Measurements from ENCODE around the gene CUBN.

CUBN gene

DNA sequence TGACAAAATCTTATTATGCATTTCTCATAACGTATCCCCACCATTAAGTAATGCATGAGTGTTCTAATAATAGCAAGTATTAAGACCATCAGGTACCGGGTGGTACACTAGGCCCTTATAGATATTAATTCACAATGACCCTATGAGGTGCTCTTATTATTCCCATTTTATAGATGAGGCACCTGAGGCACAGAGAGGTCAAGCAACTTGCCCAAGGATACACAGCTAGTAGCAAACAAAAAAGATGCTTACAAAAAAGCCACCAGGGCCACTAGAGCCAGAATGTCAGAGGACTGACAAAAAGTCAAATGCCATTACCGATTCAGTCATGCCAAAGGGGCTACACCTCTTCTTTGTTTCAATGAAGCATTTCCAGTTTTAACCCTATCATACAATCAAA, 318.3 kb downstream of the CUBN start:
- H3K27ac Mint-ChIP-seq: no peak overlapping the region
- H3K4me1 Mint-ChIP-seq: peaks cover 15% of the 10 kb centered on the region
- H3K4me3 Mint-ChIP-seq: no peak overlapping the region
- peaks cover 16% of the 10 kb centered on the region for H3K36me3 Mint-ChIP-seq
- DNase-seq (ENCODE audit: low spot score in 2 of 2): no peak
- no peaks in the 10 kb centered on the region for H3K9me3 Mint-ChIP-seq
- no peaks in the 10 kb centered on the region for H3K27me3 Mint-ChIP-seq
- ATAC-seq (ENCODE audit: low read depth): no peak

DNA sequence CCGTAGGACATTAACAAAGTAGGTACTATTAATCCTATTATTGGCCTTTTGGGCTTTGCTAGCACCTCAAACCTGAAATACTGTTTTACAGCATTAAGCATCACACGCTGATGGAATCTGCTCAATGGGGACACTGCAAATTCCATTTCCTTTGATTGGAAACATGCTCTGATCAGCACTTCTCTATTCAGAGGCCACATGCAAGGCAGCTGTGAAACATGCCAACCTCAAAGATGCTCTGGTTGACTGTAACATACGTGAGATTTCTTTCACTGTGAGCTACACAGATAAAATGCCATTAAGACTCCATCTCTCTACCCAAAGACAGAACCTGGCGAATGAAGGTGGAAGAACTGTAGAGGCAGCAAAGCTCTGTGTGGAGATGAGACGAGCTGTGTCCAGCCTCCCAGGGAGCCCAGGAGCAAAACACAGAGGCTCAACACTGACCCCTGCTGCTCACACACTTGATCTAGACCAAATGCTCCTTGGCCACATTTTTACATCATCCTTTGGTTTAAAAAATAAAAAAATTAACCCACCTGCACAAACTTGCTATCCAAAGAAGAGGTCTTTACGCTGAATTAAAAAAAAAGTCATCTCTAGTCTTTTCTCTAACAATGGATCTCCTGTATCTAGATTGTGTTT, 320.4 kb downstream of the CUBN start:
- no peak overlapping the region for H3K4me3 Mint-ChIP-seq
- ATAC-seq (ENCODE audit: low read depth) (peak; percentile 49), DNase-seq (ENCODE audit: low spot score in 2 of 2) (no peak)
- peaks cover 5% of the 10 kb centered on the region for H3K4me1 Mint-ChIP-seq
- H3K36me3 Mint-ChIP-seq: peaks cover 17% of the 10 kb centered on the region
- H3K9me3 Mint-ChIP-seq: no peaks in the 10 kb centered on the region
- H3K27ac Mint-ChIP-seq: no peak overlapping the region
- no peaks in the 10 kb centered on the region for H3K27me3 Mint-ChIP-seq

GRCh38 chr10:16804123-16804522, 325.5 kb downstream of the CUBN start:
- Mint-ChIP-seq H3K4me1 (peaks cover 24% of the 10 kb centered on the region), H3K9me3 (no peaks in the 10 kb centered on the region), H3K36me3 (peaks cover 15% of the 10 kb centered on the region), H3K27me3 (no peaks in the 10 kb centered on the region), H3K27ac (no peak overlapping the region), H3K4me3 (no peak overlapping the region)
- no peak for DNase-seq (ENCODE audit: low spot score in 2 of 2)
- ATAC-seq (ENCODE audit: low read depth): no peak

DNA sequence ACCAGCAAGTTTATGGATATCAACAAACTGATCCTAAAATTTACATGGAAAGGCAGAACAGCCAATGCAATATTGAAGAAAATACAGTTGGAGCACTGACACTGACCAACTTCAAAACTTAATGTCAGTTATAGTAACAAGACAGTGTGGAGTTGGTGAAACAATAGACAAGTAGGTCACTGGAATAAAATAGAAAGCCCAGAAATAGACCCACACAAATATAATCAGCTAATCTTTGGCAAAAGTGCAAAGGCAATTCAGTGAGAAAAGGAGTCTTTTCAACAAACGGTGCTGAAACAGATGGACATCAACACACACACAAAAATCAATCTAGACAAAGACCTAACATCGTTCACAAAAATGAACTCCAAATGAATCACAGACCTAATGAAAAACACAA, 326.1 kb downstream of the CUBN start:
- DNase-seq (ENCODE audit: low spot score in 2 of 2) (no peak), ATAC-seq (ENCODE audit: low read depth) (no peak)
- peaks cover 25% of the 10 kb centered on the region for H3K4me1 Mint-ChIP-seq
- H3K9me3 Mint-ChIP-seq: no peaks in the 10 kb centered on the region
- no peak overlapping the region for H3K4me3 Mint-ChIP-seq
- no peak overlapping the region for H3K27ac Mint-ChIP-seq
- H3K27me3 Mint-ChIP-seq: no peaks in the 10 kb centered on the region
- H3K36me3 Mint-ChIP-seq: peaks cover 21% of the 10 kb centered on the region

DNA sequence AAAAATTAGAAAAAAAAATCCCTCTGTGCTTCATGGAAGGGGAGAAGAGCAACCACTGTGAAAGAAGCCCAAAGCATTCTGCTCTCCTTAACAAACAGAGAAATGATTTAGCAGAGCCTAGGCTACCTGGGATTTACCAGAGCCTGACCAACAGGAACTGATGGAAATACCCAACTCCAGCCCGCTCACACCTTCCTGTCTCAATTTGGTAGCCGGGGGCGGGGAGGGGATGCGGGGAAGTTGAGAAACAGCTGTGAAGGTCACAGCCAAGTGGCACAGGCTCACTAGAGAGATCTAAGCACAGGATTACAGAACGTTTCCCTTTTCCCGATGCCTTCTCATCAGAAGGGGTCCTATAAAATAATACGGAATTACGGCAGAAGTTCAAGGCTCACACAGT, 330.0 kb downstream of the CUBN start:
- DNase-seq (ENCODE audit: low spot score in 2 of 2) (no peak), ATAC-seq (ENCODE audit: low read depth) (peak; percentile 65)
- Mint-ChIP-seq H3K4me3 (no peak overlapping the region), H3K27me3 (no peaks in the 10 kb centered on the region), H3K9me3 (no peaks in the 10 kb centered on the region), H3K27ac (peak overlapping the region; percentile 55), H3K36me3 (peaks cover 26% of the 10 kb centered on the region), H3K4me1 (peaks cover 31% of the 10 kb centered on the region)

DNA sequence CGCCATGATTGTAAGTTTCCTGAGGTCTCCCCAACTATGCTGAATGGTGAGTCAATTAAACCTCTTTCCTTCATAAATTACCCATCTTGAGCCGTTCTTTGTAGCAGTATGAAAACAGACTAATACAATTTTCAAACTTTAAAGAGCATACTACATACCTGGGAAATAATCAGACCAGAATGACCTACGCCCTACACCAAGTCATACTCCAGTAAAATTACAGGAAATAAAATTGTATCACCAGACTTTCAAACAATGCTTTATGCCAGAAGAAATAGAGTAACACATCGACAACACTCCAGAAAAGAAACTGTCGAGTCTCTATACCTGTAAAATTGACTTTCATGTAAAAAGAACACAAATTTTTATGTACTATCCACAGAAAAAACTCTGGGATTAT, 331.0 kb downstream of the CUBN start:
- H3K36me3 Mint-ChIP-seq: peaks cover 29% of the 10 kb centered on the region
- H3K27ac Mint-ChIP-seq: no peak overlapping the region
- no peaks in the 10 kb centered on the region for H3K9me3 Mint-ChIP-seq

DNA sequence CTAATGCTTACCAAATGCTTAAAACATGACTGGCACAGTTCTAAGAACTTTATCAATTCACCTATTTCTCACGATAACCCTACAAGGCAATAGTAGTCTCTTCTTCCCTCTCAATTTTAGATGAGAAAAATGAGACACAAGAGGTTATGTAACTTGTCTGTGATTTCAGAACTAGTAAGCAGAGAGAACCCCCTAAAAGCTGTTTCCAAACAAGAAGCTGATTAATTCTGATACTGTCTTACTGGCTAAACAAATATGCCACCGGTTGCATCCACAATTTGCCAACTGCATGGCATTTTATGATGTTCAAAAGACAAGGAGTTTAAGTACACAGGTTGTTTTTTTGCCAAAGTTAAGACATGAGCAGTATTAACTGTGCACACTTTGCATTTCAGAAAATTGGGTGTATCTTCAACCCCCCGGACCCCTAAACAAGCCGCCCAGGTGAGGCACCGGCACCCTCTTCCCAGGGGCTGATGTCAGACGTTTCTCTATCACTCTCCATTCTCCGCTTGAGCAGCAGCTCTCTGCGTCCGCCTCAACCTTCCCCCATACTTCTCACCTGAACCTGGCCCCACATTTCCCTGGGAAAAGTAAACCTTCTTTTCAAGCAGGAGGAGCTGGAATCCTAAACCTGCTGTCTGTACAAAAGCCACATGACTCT, 334.1 kb downstream of the CUBN start:
- Mint-ChIP-seq H3K9me3 (no peaks in the 10 kb centered on the region), H3K4me3 (no peak overlapping the region), H3K4me1 (peaks cover 21% of the 10 kb centered on the region), H3K27me3 (no peaks in the 10 kb centered on the region), H3K27ac (no peak overlapping the region), H3K36me3 (peaks cover 42% of the 10 kb centered on the region)
- ATAC-seq (ENCODE audit: low read depth) (no peak), DNase-seq (ENCODE audit: low spot score in 2 of 2) (no peak)

More for the DNA sequence above, 331.0 kb downstream of the CUBN start:
- ATAC-seq (ENCODE audit: low read depth): no peak
- no peak for DNase-seq (ENCODE audit: low spot score in 2 of 2)
- Mint-ChIP-seq H3K4me3 (no peak overlapping the region), H3K4me1 (peaks cover 29% of the 10 kb centered on the region), H3K27me3 (no peaks in the 10 kb centered on the region)

DNA sequence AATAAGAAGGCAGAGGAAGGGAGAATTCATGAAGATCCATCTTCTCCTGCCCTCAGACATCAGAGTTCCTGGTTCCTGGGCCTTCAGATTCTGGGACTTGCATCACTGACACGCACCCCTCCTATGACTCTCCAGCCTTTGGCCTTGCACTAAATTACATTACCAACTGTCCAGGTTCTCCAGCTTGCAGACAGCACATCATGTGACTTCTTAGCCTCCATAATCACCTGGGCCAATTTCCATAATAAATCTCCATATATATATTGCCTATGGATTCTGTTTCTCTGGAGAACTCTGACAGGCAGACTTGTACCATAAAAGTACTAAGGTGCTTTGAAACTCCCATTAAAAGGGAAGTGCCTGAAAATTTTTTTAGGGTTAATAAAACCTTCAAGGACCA, 335.6 kb downstream of the CUBN start:
- Mint-ChIP-seq H3K27me3 (no peaks in the 10 kb centered on the region), H3K4me1 (peaks cover 10% of the 10 kb centered on the region), H3K4me3 (no peak overlapping the region), H3K9me3 (no peaks in the 10 kb centered on the region), H3K36me3 (peaks cover 41% of the 10 kb centered on the region), H3K27ac (no peak overlapping the region)
- ATAC-seq (ENCODE audit: low read depth) (no peak), DNase-seq (ENCODE audit: low spot score in 2 of 2) (no peak)

DNA sequence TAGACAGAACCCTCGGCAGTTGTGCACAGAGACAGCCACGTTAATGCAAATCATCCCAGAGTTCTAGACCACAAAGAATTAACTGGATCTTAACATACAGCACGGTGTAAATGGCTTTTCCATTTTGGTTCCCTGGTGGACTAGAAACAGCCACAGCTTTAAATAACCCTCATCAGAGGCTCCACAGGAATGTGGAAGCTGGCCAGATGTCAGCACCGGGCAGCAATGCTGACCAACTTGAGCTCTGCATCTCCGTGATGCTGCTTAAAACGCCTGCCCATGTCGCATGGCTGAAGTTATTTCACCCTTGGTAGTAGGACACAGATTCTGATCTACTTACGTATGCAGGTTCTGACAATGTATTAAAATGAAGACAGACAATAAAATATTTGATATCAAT, 336.9 kb downstream of the CUBN start:
- Mint-ChIP-seq H3K36me3 (peaks cover 36% of the 10 kb centered on the region), H3K9me3 (no peaks in the 10 kb centered on the region), H3K27me3 (no peaks in the 10 kb centered on the region), H3K27ac (no peak overlapping the region), H3K4me1 (peaks cover 16% of the 10 kb centered on the region), H3K4me3 (no peak overlapping the region)
- no peak for DNase-seq (ENCODE audit: low spot score in 2 of 2)
- ATAC-seq (ENCODE audit: low read depth): no peak

GRCh38 chr10:16789765-16790164, 339.8 kb downstream of the CUBN start:
- Mint-ChIP-seq H3K36me3 (peaks cover 48% of the 10 kb centered on the region), H3K27ac (peak overlapping the region; percentile 32), H3K4me3 (no peak overlapping the region), H3K27me3 (no peaks in the 10 kb centered on the region), H3K4me1 (peaks cover 17% of the 10 kb centered on the region), H3K9me3 (peaks cover 4% of the 10 kb centered on the region)
- ATAC-seq (ENCODE audit: low read depth) (no peak), DNase-seq (ENCODE audit: low spot score in 2 of 2) (no peak)

- no peaks in the 10 kb centered on the region for H3K27me3 Mint-ChIP-seq
- peaks cover 51% of the 10 kb centered on the region for H3K36me3 Mint-ChIP-seq
- H3K4me3 Mint-ChIP-seq: no peak overlapping the region
- no peak for ATAC-seq (ENCODE audit: low read depth)
- DNase-seq (ENCODE audit: low spot score in 2 of 2): no peak
- peaks cover 17% of the 10 kb centered on the region for H3K4me1 Mint-ChIP-seq
- peaks cover 5% of the 10 kb centered on the region for H3K9me3 Mint-ChIP-seq
- peak overlapping the region; percentile 32 for H3K27ac Mint-ChIP-seq
These were observed 340.4 kb downstream of the CUBN start for GRCh38 chr10:16789261-16789660.

GRCh38 chr10:16788778-16789177, 340.8 kb downstream of the CUBN start:
- Mint-ChIP-seq H3K4me3 (no peak overlapping the region), H3K9me3 (peaks cover 5% of the 10 kb centered on the region), H3K36me3 (peaks cover 49% of the 10 kb centered on the region), H3K27ac (peak overlapping the region; percentile 92), H3K27me3 (no peaks in the 10 kb centered on the region), H3K4me1 (peaks cover 17% of the 10 kb centered on the region)
- DNase-seq (ENCODE audit: low spot score in 2 of 2): no peak
- ATAC-seq (ENCODE audit: low read depth): no peak

GRCh38 chr10:16788125-16788524, 341.5 kb downstream of the CUBN start:
- Mint-ChIP-seq H3K27me3 (no peaks in the 10 kb centered on the region), H3K4me3 (no peak overlapping the region), H3K9me3 (peaks cover 5% of the 10 kb centered on the region), H3K4me1 (peaks cover 17% of the 10 kb centered on the region), H3K27ac (peak overlapping the region; percentile 92), H3K36me3 (peaks cover 43% of the 10 kb centered on the region)
- ATAC-seq (ENCODE audit: low read depth): no peak
- DNase-seq (ENCODE audit: low spot score in 2 of 2): no peak

DNA sequence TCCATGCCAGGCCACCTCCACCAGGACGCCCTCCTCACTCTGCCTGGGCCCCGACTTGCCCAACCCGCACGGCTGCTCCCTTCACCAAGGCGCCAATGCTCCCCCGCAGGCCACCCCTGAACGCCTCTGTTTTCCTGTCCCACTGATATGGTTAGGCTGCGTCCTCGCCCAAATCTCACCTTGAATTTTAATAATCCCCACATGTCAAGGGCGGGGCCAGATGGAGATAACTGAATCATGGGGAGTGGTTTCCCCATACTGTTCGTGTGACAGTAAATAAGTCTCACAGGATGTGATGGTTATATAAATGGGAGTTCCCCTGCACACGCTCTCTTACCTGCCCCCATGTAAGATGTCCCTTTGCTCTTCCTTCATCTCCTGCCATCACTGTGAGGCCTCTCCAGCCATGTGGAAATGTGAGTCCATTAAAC, 342.2 kb downstream of the CUBN start:
- peak overlapping the region; percentile 16 for H3K4me3 Mint-ChIP-seq
- peak overlapping the region; percentile 92 for H3K27ac Mint-ChIP-seq
- H3K9me3 Mint-ChIP-seq: peaks cover 5% of the 10 kb centered on the region
- H3K27me3 Mint-ChIP-seq: no peaks in the 10 kb centered on the region
- peaks cover 39% of the 10 kb centered on the region for H3K36me3 Mint-ChIP-seq
- H3K4me1 Mint-ChIP-seq: peaks cover 17% of the 10 kb centered on the region
- ATAC-seq (ENCODE audit: low read depth) (peak; percentile 96), DNase-seq (ENCODE audit: low spot score in 2 of 2) (no peak)
